ENCODE data around the gene TMEM135. TPM values are rescaled to one million over a fixed set of nuclear protein-coding genes. Genes with fewer than 3 reads are reported as not detected.

The TMEM135 gene
- total RNA-seq, 4 donors from 2014 or later, result 17.2 to 69.6 (median 33.0) TPM

DNA sequence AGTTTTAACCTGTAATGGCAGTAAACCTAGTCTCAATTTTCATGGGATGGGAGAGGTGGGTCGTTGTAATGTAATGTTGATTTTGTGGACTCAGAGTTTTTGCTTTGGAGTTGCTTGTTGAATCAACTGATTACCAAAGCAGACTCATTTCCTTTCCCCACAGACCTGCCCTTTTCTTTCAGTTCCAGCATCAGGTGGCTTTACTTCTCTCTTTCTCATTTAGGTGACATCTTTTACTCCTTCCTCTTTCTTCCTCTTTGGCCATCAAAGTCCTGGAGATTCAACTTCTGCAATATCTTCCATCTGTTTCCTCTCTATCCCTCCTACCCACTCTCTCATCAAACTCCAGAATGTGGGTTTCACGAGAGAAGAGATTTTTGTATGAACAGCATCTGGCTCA is 313.9 kb downstream of the TMEM135 start:
- 50 to 55% methylated on average over 2 of the region's 2 CpGs for WGBS, 2 donors
- Histone ChIP-seq H3K9me3 (no peaks in the 10 kb centered on the region), H3K27me3 (no peaks in the 10 kb centered on the region), H3K27ac (no peak overlapping the region), H3K36me3 (no peaks in the 10 kb centered on the region), H3K4me1 (peaks cover 4 to 11% of the 10 kb centered on the region in 2 donors), H3K4me3 (replicated peaks in 1 of 3) (no peak overlapping the region)
- TF ChIP-seq, protein P1, sequence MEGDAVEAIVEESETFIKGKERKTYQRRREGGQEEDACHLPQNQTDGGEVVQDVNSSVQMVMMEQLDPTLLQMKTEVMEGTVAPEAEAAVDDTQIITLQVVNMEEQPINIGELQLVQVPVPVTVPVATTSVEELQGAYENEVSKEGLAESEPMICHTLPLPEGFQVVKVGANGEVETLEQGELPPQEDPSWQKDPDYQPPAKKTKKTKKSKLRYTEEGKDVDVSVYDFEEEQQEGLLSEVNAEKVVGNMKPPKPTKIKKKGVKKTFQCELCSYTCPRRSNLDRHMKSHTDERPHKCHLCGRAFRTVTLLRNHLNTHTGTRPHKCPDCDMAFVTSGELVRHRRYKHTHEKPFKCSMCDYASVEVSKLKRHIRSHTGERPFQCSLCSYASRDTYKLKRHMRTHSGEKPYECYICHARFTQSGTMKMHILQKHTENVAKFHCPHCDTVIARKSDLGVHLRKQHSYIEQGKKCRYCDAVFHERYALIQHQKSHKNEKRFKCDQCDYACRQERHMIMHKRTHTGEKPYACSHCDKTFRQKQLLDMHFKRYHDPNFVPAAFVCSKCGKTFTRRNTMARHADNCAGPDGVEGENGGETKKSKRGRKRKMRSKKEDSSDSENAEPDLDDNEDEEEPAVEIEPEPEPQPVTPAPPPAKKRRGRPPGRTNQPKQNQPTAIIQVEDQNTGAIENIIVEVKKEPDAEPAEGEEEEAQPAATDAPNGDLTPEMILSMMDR (IDR thresholded peaks at IDR 0.05), result no peak
- TF ChIP-seq POLR2A (IDR thresholded peaks at IDR 0.05), result no peak
- intact Hi-C loops (cut with DNase I), result loop anchor here (5.0 kb wide), 1 partner anchor 71 kb away; no protein-coding TSS in a partner anchor
- DNase-seq, result no peak

DNA sequence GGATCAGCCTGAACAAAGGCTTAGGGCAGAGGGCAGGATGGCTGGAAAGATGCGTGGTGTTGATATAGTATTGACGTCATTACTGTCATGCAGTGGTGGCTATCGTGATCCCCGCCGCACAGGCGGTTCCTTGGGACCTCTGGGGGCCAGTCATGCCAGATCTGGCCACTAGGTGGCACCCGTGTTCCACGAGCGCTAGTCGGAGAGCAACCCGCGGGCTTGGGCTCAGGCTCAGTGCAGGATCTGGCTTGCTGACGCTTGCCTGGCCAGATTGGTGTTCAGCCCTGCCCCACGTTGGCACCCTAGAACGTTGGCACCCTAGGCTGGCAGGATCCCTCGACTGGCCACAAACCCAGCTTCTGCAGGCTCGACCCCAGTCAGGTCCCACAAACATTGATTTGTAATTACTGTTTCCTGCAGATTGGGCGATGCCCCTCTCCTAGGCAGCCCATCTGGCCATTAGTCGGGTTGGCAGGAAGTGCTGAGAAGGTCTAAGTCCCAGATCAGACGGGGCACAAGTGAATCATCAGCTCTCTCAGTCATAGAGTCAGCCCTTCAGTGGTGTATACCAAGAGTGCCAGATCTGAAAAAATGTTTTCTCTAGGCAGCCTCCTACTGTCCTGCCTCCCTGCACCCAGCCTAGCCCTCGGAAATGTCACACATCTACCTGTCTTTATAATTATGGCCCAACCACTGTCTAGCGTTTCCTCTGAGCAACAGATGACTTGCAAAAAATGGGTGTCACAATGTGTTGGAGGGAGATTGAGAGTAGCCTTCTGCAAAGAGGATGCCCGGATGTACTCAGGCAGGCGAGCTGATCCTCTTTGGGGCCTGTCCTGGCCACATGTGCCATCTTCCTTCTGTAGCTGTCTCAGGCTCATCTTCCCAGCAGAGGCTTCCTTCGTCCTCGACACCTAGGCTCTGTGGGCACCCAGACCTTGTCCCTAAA is 315.3 kb downstream of the TMEM135 start:
- Histone ChIP-seq H3K9me3 (no peaks in the 10 kb centered on the region), H3K4me1 (peaks cover 4 to 11% of the 10 kb centered on the region in 2 donors), H3K4me3 (replicated peaks in 1 of 3) (no peak overlapping the region), H3K27ac (no peak overlapping the region), H3K36me3 (no peaks in the 10 kb centered on the region), H3K27me3 (no peaks in the 10 kb centered on the region)
- TF ChIP-seq, protein P1 (IDR thresholded peaks at IDR 0.05), result peak; percentile 91 to 99 (median 97)
- TF ChIP-seq POLR2A (IDR thresholded peaks at IDR 0.05), result no peak
- WGBS, 2 donors, result 27 to 31% methylated on average over 25 of the region's 26 CpGs
- intact Hi-C loops (cut with DNase I), result loop anchor here (5.0 kb wide), 1 partner anchor 69 kb away; no protein-coding TSS in a partner anchor
- DNase-seq, result peak; percentile 73 to 80

DNA sequence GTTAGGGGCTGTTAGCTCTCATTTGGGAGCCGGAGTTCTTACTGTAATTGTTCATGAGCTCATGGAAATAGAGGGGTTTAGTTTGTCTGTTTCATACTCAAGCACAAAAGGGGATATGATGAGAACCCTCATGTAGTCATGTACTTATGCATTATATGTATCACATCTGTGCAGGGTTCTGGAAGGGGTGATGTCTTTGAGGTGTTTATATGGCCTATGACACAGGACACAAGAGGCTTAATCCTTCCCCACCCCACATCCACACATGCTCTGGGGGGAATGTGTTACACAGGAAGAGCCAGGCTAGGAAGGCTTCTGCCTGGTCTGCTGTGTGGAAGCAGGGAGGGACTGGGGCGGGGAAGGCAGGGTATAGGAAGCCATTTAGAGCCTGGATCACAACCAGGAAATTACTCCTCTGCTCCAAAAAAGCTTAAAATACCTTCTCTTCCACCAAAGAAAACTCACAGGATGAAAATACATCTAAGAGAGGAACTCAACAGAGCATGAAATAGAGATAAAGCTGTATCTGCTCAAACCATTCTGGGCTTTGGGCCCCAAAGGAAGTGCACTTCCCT is 316.1 kb downstream of the TMEM135 start:
- no peak for DNase-seq
- Histone ChIP-seq H3K9me3 (no peaks in the 10 kb centered on the region), H3K27me3 (no peaks in the 10 kb centered on the region), H3K4me1 (peaks cover 4 to 11% of the 10 kb centered on the region in 2 donors), H3K27ac (no peak overlapping the region), H3K36me3 (no peaks in the 10 kb centered on the region), H3K4me3 (replicated peaks in 1 of 3) (no peak overlapping the region)
- intact Hi-C loops (cut with DNase I), result loop anchor here (5.0 kb wide), 1 partner anchor 68 kb away; no protein-coding TSS in a partner anchor
- 79 to 84% methylated on average over 2 of the region's 2 CpGs for WGBS, 2 donors
- TF ChIP-seq POLR2A (IDR thresholded peaks at IDR 0.05), result no peak

DNA sequence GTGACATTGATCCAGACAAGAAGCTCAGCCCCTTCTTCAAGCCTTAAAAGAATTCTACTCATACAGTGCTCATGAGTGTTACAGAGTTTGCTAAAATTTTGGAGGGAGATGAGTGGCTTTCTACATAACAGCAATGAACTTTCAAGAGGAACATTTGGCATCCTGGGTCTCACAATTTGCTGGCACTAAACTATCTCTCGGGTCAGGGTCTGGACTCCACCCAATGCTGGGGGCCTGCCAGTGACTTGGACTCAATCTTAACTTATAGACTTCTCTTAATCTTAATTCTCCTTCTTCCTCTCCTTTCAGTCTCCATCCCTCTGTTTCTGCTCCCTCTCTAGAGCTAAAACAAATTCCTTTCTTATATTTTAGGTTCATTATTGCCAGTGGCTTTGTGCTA is 317.9 kb downstream of the TMEM135 start:
- intact Hi-C loops (cut with DNase I), result no loop called here
- TF ChIP-seq, protein P1 (IDR thresholded peaks at IDR 0.05), result no peak
- TF ChIP-seq POLR2A (IDR thresholded peaks at IDR 0.05), result no peak
- H3K27ac ChIP-seq, result no peak overlapping the region

DNA sequence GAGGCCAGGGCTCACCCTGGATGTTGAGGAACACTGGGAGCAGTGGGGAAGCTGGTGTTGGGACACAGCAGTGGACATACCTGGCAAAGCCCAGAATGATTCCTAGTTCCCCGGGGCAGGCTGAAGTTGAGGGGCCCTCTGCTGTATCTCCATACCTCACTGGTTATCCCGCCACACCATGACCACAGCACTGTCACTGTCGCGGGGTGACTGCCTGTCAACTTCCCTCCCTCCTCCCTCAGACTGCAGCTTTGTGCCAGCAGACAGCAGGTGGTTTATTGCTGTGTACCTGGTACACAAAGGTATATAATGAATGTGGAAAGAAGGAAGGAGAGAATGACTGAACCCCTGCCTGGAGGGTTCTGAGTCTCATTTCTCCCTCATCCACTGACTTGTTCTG is 318.7 kb downstream of the TMEM135 start:
- H3K4me1 ChIP-seq, result peaks cover 4 to 11% of the 10 kb centered on the region in 2 donors
- no peaks in the 10 kb centered on the region for H3K27me3 ChIP-seq
- no peaks in the 10 kb centered on the region for H3K36me3 ChIP-seq
- H3K27ac ChIP-seq, result no peak overlapping the region
- no peak for DNase-seq
- H3K9me3 ChIP-seq, result no peaks in the 10 kb centered on the region
- intact Hi-C loops (cut with DNase I), result no loop called here
- H3K4me3 ChIP-seq (replicated peaks in 1 of 3), result no peak overlapping the region
- WGBS, 2 donors, result 94 to 100% methylated on average over 3 to 4 of the region's 4 CpGs
- no peak for TF ChIP-seq POLR2A (IDR thresholded peaks at IDR 0.05)
- TF ChIP-seq, protein P1 (IDR thresholded peaks at IDR 0.05), result no peak

More for the DNA sequence above, 317.9 kb downstream of the TMEM135 start:
- Histone ChIP-seq H3K4me1 (peaks cover 4 to 11% of the 10 kb centered on the region in 2 donors), H3K4me3 (replicated peaks in 1 of 3) (no peak overlapping the region), H3K9me3 (no peaks in the 10 kb centered on the region), H3K36me3 (no peaks in the 10 kb centered on the region), H3K27me3 (no peaks in the 10 kb centered on the region)
- WGBS, 2 donors, result 52 to 56% methylated on average over 1 of the region's 1 CpG
- no peak for DNase-seq

Measured in thyroid gland (tissue), 4 donors.